GM21367 (cell line): Measurements from ENCODE around the gene USP14.

Experiments
- ATAC-seq: cut with Tn5 transposase; IDR thresholded peaks from one replicate; pipeline ENCODE4 v1.9.1; 2021; ENCODE audit not compliant: unreplicated experiment

USP14 gene

DNA sequence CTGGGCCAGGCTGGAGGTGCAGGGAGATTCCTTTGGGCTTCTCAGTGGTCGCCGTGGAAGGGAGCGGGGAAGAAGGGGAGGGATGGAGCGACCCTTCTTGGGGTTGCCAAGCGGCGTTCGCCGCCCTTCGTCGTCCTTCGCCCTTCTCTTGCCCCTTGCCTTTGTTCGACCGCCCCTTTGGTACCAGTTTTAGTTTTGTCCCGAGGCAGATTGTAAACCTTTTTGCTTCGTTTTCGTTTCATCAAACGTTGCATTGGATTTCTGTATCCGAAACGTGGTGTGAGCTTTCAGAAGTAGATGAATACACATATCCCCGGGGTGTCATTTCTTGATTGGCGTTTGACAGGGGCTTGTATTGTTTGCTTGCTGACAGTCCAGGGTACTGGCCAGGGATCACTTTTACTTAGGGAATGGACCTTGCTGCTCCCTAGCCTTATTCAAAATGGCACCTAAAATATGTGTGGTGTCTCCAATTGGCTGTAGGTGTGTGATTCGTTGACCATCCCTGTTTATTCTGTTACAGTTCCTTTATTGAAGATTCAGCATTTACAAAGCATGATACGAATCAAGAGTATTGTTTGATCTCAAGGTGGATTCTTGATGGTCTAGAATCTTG is 788 bp downstream of the USP14 start:
- ATAC-seq, result no peak

GRCh38 chr18:159933-160332 is 1.6 kb downstream of the USP14 start:
- ATAC-seq, result no peak

DNA sequence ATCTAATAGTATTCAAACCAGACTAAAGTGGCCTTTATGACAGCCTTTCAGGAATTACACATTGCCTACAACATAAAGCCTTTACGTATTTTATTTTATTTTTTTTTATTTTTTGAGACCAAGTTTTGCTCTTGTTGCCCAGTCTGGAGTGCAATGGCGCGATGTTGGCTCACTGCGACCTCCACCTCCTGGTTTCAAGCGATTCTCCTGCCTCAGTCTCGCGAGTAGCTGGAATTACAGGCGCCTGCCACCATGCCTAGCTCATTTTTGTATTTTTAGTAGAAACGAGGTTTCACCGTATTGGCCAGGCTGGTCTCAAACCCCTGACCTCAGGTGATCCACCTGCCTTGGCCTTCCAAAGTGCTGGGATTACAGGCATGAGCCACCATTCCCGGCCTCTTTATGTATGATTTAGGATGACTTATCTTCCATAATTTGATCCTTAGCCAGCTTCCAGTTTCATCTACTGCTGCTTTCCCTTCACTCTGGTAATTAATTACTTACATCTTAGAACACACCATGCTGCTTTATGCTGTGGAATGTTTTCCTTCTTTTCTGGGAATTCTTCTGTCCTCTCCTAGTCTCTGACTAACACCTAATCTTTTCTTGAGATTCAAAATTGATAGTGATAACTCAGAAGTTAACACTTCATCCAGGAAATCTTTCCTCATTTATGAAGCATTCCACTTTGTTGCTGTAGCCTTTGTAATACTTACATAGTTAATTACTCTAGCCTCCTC is 2.6 kb downstream of the USP14 start:
- ATAC-seq, result no peak

DNA sequence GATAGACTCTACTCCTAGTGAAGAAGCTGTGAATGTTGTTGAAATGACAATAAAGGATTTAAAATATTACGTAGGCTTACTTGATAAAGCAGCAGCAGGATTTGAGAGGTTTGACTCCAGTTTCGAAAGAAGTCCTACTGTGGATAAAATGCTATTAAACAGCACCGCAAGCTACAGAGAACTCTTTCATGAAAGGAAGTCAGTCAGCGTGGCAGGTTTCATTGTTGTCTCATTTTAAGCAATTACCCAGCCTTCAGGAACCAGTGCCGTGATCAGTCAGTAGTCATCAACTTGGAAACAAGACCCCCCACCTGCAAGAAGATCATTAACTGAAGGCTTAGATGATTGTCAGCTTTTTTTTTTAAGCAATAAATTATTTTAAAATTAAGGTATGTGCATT is 14.0 kb downstream of the USP14 start:
- ATAC-seq, result no peak

GRCh38 chr18:179499-179898 is 21.1 kb downstream of the USP14 start:
- ATAC-seq, result no peak

GRCh38 chr18:181711-182110 is 23.4 kb downstream of the USP14 start:
- ATAC-seq, result no peak

- ATAC-seq, result no peak
These were observed 25.4 kb downstream of the USP14 start for GRCh38 chr18:183769-184168.

- ATAC-seq, result no peak
These were observed 30.9 kb downstream of the USP14 start for GRCh38 chr18:189254-189653.

GRCh38 chr18:191725-192124 is 33.4 kb downstream of the USP14 start:
- no peak for ATAC-seq

DNA sequence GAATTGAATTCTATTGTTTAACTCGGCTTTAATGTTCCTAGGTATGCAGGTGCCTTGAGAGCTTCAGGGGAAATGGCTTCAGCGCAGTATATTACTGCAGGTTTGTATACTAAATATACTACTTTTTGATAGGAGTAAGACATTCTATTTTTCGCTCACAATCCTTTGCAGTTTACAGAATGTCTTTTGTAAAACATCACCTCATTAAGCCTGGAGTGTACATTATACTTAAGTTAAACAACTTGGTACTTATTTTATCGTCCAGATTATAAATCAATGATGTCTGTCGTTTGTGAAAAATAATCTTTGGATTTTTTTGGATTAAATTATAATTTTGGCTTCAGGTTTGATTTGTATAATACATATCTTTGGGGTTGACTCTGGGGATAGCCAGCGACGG is 34.4 kb downstream of the USP14 start:
- ATAC-seq, result no peak

DNA sequence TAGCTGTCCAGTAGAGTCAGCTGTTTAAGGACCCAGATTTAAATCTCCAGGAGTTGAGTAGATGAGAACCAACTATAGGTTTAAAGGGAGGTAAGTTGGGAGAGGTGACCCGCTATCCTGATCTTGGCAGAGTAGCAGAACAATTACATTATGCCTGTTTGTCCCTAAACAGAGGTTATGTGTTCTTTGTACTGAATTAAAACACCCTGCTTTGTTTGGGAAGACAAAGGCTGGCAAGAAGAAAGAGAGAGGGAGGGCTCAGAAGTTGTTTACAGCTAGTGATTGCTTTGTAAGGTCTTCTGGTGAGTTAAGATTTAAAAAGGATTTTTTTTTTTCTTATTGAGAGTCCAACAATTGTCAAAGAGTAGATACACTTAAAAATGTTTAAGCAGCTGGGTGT is 37.3 kb downstream of the USP14 start:
- ATAC-seq, result no peak

- no peak for ATAC-seq
These were observed 40.9 kb downstream of the USP14 start for GRCh38 chr18:199214-199613.

GRCh38 chr18:199768-200167 is 41.4 kb downstream of the USP14 start:
- ATAC-seq, result no peak

- ATAC-seq, result no peak
These were observed 51.7 kb downstream of the USP14 start for GRCh38 chr18:210075-210474.

GRCh38 chr18:210733-211132 is 52.4 kb downstream of the USP14 start:
- no peak for ATAC-seq

- no peak for ATAC-seq
These were observed 53.2 kb downstream of the USP14 start for GRCh38 chr18:211582-211981.

DNA sequence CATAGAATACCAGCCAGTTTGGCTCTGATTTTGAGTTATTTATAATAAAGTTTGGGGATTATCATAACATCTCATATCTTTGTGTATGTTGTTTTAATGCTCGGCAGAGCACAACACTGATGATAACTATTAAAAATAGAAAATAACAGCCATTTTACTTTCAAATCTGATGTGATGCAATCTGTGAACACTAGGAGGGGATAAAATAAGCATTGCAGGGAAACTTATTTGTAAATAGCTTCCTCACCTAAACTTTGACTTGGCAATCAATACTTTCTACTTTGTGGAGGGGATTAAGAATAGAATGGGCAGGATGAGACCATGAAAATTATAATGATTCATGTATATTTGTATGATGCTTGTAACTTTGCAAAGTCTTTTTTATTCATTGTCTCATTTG is 54.4 kb downstream of the USP14 start:
- no peak for ATAC-seq

DNA sequence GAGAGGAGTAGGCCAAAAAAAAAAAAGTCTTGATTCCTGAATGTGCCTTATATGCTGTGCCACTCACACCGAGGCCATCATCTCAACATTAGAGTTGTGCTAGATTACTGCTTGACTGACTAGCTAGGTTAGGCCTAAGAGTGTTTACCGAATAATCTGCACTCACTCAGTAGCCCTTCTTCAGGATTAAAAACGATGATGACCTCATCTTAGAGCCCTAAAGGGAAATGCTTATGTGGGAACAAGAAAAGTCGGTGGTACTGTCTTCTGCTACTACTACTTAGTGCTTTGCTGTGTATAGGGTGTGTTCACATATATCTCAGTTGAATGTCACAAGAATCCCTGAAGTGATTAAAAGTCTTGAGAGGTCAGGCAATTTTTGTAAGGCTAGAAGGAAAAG is 55.1 kb downstream of the USP14 start:
- ATAC-seq, result no peak

DNA sequence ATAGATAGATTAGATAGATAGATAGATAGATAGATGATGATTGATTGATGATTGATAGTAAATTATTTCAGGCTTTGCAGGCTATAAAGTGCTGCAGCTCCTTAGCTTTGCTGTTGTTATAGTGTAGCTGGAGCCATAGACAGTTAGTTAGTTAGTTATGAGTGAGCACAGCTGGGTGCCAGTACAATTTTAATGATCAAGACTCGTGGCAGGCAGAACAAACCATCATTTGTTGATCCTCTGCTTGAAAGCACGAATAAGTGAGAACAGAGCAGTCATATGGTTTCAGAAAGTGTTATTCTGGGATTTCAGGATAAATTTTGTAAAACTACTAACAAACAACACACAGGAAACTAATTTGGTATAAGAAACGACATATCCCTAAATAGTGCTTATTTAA is 55.6 kb downstream of the USP14 start:
- no peak for ATAC-seq

- ATAC-seq, result no peak
These were observed 57.2 kb downstream of the USP14 start for GRCh38 chr18:215448-216010.

GRCh38 chr18:217532-218336 is 59.4 kb downstream of the USP14 start:
- ATAC-seq, result no peak

DNA sequence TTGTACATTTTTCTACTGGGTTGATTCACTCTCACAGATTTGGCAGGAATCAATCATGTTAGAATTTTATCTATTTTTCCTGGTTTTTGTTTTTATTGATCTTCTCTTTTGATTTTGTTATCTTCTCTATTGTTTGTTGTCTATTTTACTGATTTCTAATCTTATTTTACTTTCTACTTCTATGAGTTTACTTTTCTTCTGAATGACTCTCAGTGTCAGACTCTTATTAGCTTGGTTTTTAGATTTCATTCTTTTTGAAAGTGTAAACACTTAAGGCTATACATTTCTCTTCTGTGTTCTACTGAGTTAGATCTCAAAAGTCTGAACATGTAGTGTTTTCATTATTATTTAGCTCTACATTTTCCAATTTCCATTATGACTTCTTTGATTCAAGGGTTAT is 62.4 kb downstream of the USP14 start:
- ATAC-seq, result no peak
